ENCODE data around the gene RALY.

The RALY gene

DNA sequence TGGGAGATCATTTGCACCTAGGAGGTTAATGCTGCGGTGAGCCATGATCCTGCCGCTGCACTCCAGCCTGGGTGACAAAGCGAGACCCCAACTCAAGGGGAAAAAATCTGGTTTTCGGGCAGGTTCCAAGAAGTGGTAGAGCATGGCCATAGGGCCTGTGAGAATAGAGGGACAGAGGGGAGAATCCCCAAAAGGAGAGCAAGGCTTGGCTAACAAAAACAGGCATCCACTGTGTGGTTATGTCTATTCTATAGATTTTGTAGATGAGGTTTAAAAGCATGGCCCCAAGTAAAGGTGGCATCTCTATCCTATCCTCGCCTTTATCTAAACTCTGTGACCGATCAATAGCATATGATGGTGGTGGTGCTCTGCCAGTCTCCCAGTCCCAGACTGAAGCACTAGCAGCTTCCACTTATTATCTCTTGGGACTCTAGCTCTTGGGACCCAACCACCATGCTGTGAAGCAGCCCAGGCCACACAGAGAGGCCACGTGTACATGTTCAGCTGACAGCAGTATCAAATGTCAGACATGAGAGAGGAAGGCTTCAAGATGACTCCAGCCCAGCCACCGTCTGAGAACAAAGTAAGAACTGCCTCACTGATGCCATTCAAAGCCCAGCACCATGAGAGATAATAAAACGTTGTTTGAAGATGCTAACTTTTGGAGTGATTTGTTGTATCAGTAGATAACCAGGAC, 90.7 kb downstream of the RALY start:
- DNase-seq: peak; percentile 10 to 58

GRCh38 chr20:34085544-34086040, 91.9 kb downstream of the RALY start:
- no peak for DNase-seq

DNA sequence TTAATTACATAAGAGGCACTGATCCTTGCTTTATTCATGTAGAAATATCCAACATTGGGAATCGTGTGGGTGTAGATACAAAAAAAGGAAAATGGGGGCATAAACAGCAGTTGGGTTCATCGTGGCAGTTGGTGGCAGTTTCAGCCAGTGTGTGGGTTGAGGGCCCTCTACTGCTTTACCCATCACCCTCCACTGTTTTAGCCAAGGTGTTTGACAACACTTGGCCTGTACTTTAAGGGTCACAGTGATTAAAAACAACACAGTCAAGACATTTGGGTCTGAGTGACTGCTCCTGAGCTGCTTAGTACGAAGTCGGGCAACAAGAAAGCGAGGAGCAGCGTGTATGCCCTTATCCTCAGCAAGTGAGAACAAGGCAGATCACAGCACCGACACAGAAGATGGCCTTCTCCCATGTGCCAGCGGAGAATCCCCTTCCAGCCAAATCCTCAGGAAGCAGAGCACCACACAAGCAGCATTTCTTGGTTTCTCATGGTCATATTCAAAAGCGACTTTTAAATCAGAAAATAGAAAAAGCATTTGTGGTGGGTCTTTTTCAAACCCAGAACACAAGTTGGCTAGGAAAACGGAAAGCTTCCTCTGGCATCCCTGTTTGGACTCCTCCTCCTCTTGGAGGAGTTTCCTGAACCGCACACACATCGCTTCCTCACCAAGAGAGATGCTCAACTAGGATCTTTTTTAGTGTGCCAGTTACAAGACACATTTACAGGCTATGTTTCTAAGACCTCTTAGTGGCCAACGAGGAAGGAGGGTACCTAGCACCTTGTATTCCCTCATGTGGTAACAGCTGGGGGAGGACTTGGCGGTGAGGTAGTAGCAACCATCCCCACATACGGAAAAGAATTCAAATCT, 94.8 kb downstream of the RALY start:
- DNase-seq: peak in 1 of 2 experiments; percentile 36

DNA sequence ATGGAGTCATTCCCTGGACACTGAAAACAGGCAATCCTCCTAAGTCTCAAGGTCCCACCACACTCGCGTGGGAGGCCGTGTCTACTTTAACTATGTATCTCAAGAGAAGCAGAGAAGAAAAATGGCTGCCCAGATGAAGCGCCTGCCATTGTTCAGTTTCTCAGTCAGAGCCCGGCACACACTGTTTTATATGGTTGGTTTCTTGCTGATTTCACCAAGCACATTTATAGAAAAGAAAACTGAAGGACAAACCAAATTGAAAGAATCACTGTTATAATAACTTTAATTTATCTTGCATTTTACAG, 95.4 kb downstream of the RALY start:
- DNase-seq: no peak

DNA sequence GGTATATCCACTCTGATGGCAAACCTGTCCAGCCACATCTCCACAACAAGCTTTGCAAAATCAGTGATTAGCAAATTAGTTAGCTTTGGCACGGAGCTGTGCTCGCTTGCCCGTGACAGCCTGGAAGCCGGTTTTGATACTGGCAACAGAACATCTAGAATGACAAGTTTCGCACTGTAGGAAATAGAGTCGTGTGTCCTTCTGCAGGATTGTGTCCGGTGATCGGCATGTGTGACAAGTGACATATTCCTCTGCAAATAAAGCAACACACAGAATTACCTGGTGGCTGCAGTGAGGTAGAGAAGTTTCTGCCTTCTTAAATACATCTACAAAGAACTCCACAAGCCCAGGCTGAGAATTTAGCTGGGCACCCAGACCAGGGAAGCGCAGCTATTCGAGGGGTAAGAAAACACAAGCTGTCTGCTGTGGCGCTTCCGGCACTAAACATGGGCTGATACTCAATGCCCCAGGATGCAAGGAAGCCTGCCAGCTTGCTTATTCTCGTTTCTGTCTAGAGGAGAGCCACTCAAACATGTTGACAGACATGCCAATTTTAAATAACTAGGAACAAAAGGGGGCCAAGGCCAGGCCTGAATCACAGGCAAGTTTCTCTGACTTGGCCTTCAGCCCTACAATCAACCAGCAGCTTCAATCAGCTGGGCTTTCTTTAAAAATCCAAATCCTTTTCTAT, 96.1 kb downstream of the RALY start:
- DNase-seq: peak; percentile 21 to 77

DNA sequence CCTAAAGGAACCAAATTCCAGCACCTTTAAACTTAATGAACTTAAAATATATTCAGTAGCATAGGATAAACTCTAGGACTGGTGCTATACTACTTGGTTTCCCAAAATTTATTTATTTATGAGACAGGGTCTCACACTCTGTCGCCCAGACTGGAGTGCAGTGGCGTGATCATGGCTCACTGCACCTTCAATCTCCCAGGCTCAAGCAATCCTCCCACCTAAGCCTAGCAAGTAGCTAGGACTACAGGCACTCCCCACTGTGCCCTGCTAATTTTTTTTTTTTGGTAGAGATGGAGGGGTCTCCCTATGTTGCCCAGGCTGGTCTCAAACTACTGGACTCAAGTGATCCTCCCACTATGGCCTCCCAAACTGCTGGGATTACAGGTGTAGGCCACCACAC, 96.9 kb downstream of the RALY start:
- no peak for DNase-seq

- DNase-seq: no peak
Observed at GRCh38 chr20:34091637-34092200, 98.0 kb downstream of the RALY start.

DNA sequence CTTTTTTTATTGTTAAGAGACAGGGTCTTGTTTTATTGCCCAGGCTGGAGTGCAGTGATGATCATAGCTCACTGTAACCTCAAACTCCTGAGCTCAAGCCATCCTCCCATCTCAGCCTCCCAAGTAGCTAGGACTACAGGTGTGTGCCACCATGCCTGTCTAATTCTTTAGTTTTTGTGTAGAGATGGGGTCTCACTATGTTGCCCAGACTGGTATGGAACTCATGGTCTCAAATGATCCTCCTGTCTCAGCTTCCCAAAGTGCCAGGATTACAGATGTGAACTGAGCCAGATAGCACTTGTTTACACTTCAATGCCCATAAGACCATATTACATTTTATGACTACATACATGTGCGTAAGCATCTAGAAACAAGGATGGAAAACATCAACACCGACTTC, 100.2 kb downstream of the RALY start:
- no peak for DNase-seq

DNA sequence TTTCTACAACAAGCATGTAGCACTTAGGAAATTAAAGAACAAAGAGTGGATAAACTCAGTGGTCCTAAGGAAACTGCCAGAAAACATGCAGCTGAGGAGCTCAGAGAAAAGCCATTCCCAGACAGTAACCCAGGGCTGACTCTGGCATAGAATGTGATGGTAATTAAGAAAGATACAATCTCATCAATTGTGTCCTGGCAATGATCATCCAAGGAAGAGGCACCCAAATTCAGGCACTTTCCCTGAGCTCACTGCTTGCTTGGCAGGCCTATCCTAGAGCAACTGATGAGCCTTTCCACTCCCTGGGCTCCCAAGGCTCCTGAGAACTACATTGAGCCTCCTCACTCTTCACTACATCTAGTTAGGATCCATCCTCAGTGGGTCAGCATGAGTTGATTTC, 102.1 kb downstream of the RALY start:
- DNase-seq: no peak

- DNase-seq: no peak
Observed at GRCh38 chr20:34096699-34097444, 103.2 kb downstream of the RALY start.

GRCh38 chr20:34098570-34098969, 104.9 kb downstream of the RALY start:
- no peak for DNase-seq

DNA sequence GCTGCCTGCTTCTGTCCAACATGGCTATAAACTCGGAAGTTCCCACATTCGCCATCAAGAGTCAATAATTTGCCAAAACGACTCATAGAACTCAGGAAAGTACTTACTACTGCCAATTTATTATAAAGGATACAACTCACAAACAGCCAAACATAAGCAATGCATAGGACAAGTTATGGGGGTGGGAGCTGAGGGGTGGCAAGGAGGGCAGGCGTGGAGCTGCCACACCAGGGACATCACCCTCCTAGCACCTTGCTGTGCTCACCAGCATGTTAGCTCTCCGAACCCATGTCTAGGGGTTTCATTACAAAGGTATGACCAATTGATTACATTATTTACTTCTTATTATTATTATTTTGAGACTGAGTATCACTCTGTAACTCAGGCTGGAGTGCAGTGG, 106.0 kb downstream of the RALY start:
- no peak for DNase-seq

GRCh38 chr20:34100576-34100975, 106.9 kb downstream of the RALY start:
- DNase-seq: no peak

- DNase-seq: no peak
Observed at GRCh38 chr20:34102342-34102741, 108.6 kb downstream of the RALY start.

- no peak for DNase-seq
Observed at GRCh38 chr20:34104059-34104458, 110.3 kb downstream of the RALY start.

GRCh38 chr20:34105978-34106675, 112.4 kb downstream of the RALY start:
- DNase-seq: no peak

DNA sequence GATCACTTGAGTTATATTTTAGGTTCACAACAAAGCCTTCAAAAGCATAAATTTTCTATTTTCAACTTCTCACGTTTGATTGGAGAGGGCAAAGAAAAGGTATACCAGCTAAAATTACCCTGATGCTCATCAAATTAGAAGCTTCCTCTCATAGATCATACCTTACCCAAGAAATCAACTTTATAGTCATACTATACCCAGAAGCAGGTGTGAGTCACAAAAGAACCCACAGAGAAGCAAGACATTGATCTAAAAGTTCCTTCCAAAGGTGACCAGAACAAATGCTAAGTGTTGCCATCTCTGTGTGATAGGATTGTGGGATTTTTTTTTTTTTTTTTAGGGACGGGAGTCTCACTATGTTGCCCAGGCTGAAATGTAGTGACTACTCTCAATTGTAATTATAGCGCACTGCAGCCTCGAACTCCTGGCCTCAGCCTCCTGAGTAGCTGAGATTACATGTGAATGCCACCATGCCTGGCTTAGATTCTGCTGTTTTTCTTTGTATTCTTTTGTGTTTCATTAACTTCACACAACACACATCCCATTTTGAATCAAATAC, 115.0 kb downstream of the RALY start:
- DNase-seq: no peak

- no peak for DNase-seq
Observed at GRCh38 chr20:34109442-34109841, 115.7 kb downstream of the RALY start.

- no peak for DNase-seq
Observed at GRCh38 chr20:34110025-34110744, 116.5 kb downstream of the RALY start.

DNA sequence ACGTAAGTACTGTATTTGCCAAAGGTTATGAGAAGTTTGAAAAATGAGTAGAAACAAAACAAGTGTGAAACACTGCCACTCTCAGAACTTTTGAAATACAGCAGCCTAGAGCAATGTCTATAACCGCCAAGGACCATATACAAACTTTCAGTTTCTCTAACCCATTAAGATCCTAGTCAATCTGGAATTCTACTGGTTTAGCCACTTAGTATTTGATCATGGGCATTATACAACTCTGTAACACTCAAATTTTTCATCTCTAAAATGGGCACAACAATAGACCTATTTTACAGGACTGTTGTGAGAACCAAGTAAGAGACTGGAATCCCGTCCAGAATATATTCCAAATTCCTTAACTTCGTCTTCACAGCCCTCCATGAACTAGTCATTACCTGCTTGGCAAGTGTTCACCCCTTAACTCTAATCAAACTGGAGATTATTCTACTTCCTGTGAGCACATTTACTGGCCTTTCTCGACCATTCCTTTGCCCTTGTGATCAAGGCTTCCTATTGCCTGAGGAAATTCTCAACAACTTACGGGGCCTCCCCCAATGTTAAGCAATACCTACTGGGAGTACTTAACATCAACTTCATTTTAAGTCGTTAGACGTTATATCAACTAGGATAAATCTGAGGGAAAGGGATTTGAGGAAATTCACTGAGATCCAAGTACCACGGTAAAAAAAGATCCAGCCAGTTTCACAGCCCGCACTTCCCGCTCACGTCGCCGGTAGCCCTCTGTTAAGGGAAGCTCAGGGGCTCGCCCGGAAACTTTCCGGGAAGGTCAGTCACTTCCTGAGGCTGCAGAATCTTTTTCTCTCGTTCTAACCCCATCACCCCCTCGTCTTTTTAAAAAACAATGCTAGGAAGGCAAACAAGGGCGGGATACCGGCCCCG, 117.3 kb downstream of the RALY start:
- DNase-seq: no peak
